Activated CD4-positive, CD25-positive, alpha-beta regulatory T cell treated with anti-CD3 and anti-CD28 coated beads, Interleukin-2, amount 50 U/mL, for 72 hours (primary cell): ENCODE results near the gene TCF3.
"Not testable (repeated sequence)": the region's sequence is repeated elsewhere in the genome, so short reads cannot be mapped to it uniquely, and the experiment has no call there.

Source experiments
- DNase-seq: peaks from one replicate; pipeline ENCODE4 v3.0.0; 2021

TCF3 gene

GRCh38 chr19:1650650-1651567, 1.5 kb downstream of the TCF3 start:
- no peak for DNase-seq

- no peak for DNase-seq
Measured at GRCh38 chr19:1649706-1650649, 2.4 kb downstream of the TCF3 start.

- DNase-seq: no peak
Measured at GRCh38 chr19:1648920-1649541, 3.4 kb downstream of the TCF3 start.

GRCh38 chr19:1648459-1648849, 4.0 kb downstream of the TCF3 start:
- DNase-seq: no peak

- DNase-seq: no peak
Measured at GRCh38 chr19:1647501-1648458, 4.6 kb downstream of the TCF3 start.

GRCh38 chr19:1646659-1647453, 5.6 kb downstream of the TCF3 start:
- DNase-seq: no peak

- no peak for DNase-seq
Measured at GRCh38 chr19:1646149-1646548, 6.3 kb downstream of the TCF3 start.

GRCh38 chr19:1645299-1645698, 7.1 kb downstream of the TCF3 start:
- no peak for DNase-seq

GRCh38 chr19:1644070-1644469, 8.3 kb downstream of the TCF3 start:
- no peak for DNase-seq

- not testable (repeated sequence) for DNase-seq
Measured at GRCh38 chr19:1640893-1641448, 11.4 kb downstream of the TCF3 start.

- no peak for DNase-seq
Measured at GRCh38 chr19:1636325-1637236, 15.8 kb downstream of the TCF3 start.

- no peak for DNase-seq
Measured at GRCh38 chr19:1634938-1635243, 17.5 kb downstream of the TCF3 start.

GRCh38 chr19:1634242-1634937, 18.0 kb downstream of the TCF3 start:
- DNase-seq: no peak

GRCh38 chr19:1633269-1633826, 19.1 kb downstream of the TCF3 start:
- no peak for DNase-seq

- no peak for DNase-seq
Measured at GRCh38 chr19:1632462-1633268, 19.8 kb downstream of the TCF3 start.

- DNase-seq: no peak
Measured at GRCh38 chr19:1631557-1632100, 20.8 kb downstream of the TCF3 start.

- no peak for DNase-seq
Measured at GRCh38 chr19:1630811-1631210, 21.6 kb downstream of the TCF3 start.

GRCh38 chr19:1630012-1630411, 22.4 kb downstream of the TCF3 start:
- no peak for DNase-seq
